ENCODE results near the gene TMEM252.

Gene TMEM252

DNA sequence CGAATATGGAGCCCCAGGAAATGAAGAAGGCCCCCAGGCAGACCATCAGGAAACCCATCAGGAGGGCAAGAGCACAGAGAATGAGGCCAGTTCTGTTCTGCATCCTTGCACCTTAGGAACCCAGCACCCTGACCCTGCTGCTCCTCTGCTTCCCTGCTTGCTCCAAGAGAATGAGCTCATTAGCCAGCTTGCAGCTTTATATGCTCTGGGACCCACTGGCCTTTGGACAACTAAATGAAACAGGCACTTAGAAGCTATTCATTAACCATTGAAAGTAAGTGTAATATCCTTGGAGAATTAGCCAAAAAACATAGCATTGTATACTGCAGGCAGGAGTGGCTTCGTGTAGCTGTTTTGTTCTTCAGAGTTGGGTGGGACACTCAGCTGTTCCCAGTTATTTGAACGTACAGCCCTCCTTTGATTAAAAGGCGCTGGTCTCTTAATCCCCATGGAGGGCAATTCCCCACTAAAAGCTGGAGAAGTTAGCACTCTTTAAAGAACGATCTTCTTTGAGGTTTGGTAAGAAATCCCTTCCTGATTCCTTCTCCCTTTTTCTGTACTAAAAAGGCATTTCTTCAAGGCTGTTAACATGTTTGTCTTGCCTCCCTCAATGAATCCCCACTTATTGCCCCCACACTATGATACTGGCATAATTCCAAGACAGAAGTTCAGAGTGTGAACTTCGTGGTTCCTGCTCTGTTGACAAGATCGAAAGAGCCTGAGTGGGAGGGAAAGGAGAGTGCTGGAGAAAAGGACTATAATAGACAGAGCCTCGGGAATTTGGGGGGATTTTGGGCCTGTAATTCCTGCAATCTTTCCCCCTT lies at the start of gene TMEM252:
TSS of gene TMEM252 (minus strand) at position 172 of the 824 bp plus-strand sequence. CDS start at position 103, 69 bp downstream.
- no peak for DNase-seq

DNA sequence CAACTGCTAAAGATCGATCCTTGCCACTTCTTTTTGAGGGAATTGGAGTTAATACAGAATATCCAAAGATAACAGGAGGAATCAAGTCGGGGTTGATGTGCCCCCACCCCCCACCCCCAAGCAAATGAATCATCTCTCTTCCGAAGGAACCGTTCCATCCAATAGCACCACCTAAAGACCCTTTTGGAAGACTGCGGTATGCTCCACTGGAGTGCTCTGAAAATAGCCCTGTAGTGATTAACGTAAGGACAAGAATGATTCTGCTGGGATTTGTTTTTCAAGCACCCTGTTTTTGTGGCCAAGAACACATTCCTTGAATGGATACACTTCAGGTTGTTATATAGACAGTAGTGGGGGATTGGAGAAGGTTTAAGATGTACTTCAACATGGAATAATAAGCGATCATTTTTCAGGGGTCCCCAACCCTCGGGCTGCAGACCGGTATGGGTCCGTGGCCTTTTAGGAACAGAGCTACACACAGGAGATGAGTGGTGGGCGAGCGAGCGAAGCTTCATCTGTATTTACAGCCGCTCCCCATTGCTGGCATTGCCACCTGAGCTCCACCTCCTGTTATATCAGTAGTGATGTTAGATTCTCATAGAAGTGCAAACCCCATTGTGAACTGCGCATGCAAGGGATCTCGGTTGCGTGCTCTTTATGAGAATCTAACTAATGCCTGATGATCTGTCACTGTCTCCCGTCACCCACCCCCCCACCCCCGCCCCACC lies 44.5 kb upstream of the TMEM252 start:
- no peak for DNase-seq

GRCh38 chr9:68584189-68585033 lies 43.7 kb upstream of the TMEM252 start:
- DNase-seq = peak; percentile 69

DNA sequence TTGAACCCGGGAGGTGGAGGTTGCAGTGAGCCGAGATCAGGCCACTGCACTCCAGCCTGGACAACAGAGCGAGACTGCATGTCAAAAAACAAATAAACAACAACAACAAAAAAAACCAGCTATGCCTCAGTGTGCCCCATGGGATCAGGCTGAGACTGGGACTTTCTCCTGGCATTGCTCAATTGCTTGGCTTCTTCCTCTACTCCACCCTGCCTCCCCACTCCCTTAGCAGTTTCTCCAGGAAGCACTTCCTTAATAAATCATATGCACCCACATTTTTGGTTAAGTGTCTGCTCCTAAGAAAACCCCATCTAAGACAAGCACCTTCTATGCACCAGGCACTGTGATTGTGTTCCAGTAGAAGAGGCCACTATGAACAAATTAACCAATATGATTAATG lies 41.0 kb upstream of the TMEM252 start:
- no peak for DNase-seq

GRCh38 chr9:68577774-68578591 lies 37.3 kb upstream of the TMEM252 start:
- DNase-seq = no peak

- DNase-seq = no peak
Measured at GRCh38 chr9:68575817-68576216, 35.1 kb upstream of the TMEM252 start.

DNA sequence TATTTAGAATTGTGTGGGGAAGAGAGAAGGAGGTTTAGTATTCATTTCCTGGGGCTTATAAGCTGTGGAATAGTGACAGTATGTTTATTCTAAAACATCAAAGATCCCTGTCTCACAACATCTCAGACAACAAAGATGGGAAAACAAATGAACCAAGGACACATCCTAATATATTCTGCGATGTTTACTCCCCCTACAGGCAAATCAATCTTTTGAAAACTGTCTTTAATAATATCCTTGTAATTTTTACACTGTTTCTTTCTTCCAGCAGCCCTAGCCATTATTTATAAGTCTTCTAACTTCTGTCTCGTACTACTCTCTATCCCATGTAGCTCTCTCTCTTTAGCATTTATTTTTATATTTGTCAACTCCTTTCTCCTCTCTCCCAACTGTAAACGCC lies 33.5 kb upstream of the TMEM252 start:
- DNase-seq = no peak

GRCh38 chr9:68567565-68567964 lies 26.9 kb upstream of the TMEM252 start:
- no peak for DNase-seq

- DNase-seq = no peak
Measured at GRCh38 chr9:68562461-68562860, 21.8 kb upstream of the TMEM252 start.

GRCh38 chr9:68560071-68560844 lies 19.6 kb upstream of the TMEM252 start:
- DNase-seq = peak; percentile 44

- DNase-seq = no peak
Measured at GRCh38 chr9:68558545-68558944, 17.9 kb upstream of the TMEM252 start.

DNA sequence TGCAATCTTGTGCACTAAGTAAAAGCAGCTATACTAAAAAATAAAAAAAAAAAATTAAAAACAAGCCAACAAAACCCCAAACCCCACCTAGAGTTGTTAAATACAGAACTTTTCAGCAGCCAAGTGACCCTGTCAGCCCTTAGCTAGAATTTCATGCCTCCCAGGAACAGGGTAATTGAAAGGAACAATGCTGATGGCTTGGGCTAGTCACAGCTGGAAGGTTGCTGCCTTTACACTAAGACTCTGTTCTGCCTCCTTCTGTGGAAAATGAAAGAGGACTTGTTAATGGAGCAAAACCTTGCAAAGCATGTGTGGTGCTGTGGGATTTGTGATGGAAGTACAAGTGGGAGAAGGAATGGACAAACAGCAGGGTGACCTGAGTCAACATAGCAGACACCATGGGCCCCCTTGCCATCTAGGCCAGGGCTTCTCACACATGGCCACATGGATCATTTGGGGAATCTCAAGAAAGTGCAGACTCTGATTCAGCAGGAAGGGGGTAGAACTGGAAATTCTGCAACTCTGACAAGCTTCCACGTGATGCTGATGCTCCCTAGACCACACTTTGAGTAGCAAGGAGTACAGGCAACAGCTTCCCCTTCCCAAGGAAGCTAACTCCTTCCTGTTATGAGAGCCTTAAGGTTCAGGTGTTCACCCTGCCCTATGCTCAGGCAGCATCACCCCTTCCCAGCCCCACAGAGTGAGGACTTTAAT lies 14.9 kb upstream of the TMEM252 start:
- DNase-seq = no peak

DNA sequence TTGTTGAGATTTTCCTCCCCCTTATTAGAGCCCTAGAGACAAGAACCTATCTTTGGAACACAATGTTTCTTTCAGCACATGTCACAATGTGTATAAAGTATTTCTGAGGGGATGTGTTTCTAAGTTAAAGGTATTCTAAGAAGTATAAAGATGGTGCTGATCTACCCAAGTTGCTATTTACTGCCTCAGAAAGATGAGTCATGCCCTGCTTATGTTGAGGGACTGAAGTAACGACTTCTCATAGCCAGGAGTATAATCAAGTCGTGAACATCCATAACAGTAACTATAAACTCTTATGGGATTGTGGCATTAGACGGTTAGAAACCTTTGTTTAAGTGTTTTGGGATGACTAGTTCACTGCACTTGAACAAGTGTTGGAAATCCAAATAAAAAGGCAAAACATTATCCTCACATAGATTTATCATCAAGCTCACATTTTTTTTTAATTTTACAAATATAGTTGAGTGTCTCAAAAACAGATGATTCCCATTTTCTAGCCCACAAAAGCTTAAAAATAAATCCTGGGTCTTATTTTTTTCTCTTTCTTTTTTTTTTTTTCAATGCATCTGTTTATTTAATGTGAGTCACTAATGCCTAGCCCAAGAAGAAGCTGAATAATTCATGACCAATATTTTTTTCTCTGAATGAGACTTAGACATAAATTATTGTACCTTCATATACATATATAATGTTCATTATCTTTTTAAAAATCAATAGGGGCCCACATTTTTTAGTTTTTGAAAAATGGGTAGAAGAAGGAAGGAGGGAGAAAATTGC lies 12.2 kb upstream of the TMEM252 start:
- no peak for DNase-seq

DNA sequence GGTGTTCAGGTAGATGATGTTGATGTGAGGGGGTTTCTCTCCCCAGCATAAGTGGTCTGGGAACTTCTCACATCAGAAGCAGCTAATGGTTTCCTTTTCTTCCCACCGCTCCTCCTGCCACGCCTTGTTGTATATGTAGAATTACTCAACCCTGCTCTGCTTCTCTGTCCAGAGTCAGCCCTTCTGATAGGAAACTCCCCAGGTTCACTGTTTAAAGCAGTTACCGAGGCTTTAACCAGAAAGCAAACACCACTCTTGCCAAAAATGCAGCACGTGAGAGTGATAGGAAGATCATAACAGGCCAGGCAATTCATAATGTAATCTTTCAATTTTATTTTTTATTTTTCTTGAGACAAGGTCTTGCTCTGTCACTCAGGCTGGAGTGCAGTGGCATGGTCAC lies 10.5 kb upstream of the TMEM252 start:
- DNase-seq = no peak

- no peak for DNase-seq
Measured at GRCh38 chr9:68548241-68548640, 7.6 kb upstream of the TMEM252 start.

GRCh38 chr9:68547417-68547816 lies 6.7 kb upstream of the TMEM252 start:
- no peak for DNase-seq

DNA sequence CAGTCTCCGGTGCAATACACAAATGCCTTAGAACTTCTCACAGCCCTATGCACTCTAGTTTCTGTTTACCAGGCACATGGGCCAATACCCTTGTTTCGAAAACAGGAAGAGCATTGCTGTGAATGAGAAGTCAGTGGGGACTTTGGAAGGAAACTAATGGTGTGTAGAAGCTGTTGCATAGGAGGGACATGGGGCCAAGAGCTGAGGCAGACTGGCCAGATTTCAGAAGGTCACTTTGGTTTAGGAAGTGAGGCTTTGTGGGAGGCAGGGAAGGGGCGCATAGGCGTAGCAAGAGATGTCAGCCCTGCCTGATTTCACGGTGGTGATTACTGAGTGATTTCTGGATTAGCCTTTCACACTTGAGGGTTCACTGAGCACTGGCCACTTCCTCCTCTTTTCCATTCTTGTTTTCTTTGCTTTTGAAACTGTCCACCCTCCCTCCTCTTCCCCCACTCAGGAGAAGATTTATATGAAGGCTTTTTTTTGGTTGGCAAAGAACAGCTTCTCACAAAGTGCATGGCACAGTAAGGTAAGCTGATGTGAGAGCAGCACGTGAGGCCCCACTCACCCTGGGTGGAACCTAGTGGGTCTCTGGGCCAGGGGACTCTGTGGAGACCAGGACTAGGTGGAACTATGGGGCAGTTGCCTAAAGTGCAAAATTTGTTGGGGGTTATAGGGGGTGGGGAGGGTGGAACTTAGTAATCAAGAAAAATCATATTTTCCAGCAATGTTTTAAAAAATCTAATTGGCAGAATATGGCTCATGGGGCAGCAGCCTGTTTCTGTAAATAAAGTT lies 6.1 kb upstream of the TMEM252 start:
- DNase-seq = no peak

DNA sequence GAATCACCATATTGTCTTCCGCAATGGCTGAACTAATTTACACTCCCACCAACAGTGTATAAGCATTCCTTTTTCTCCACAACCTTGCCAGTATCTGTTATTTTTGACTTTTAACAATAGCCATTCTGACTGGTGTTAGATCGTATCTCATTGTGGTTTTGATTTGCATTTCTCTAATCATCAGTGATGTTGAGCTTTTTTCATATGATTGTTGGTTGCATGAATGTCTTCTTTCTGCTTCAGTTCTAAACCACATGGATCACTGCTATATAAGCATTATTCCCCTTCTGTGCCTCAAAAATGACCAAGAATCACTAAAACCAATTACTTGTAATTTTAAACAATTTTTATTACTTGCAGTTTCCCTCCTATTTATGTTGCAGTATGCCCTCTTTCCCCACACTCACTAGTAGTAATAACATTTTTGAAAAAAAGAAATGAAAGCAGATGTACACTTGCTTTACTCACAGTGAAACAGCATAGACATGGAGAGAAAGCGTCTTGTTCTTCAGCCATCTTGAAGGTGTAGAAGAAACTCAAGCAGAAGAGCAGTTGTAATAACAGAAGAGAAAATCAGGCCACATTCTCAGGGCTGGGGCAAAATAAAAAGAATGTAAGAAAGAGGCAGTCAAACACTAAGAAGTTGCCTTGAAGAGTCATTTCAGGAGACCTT lies 4.5 kb upstream of the TMEM252 start:
- no peak for DNase-seq

DNA sequence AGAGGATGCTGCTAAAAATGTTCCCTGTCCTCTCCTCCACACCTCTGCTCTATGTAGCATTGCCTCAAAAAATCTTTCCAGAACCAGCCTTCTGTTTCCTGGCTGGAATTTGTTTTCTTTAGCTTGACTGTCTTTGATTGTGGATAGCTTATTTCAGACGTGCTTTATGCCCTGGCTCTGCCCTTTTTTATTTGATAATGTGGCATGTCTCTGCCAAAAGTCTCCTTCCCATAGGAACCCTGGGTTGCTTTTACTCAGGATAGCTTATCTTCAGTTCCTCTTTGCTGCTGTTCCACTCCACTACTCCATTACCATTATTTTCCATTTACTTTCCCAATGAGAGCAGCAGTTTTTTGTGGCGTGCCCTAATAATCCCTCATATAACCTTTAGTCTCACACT lies 885 bp upstream of the TMEM252 start:
- DNase-seq = no peak
